Inflammatory macrophage treated with lipopolysaccharide for 1 hour (primary cell): ENCODE data around the gene RASAL2.
A peak's percentile ranks its signal among the peaks of the same experiment; 100 is the strongest.
"Not testable (repeated sequence)": the region's sequence is repeated elsewhere in the genome, so short reads cannot be mapped to it uniquely, and the experiment has no call there.

Experiments
- DNase-seq, 2 donors: peaks; one replicate each; pipeline ENCODE4 v3.0.0-alpha.2; 2020 to 2022

RASAL2 gene

GRCh38 chr1:178241057-178241456 is 147.2 kb downstream of the RASAL2 start:
- DNase-seq: no peak

GRCh38 chr1:178241837-178242236 is 147.9 kb downstream of the RASAL2 start:
- DNase-seq: no peak

- no peak for DNase-seq
Measured at GRCh38 chr1:178243119-178243518, 149.2 kb downstream of the RASAL2 start.

GRCh38 chr1:178243890-178244289 is 150.0 kb downstream of the RASAL2 start:
- DNase-seq: no peak

- not testable (repeated sequence) for DNase-seq
Measured at GRCh38 chr1:178248284-178248683, 154.4 kb downstream of the RASAL2 start.

GRCh38 chr1:178253581-178253980 is 159.7 kb downstream of the RASAL2 start:
- not testable (repeated sequence) for DNase-seq

GRCh38 chr1:178254433-178254832 is 160.5 kb downstream of the RASAL2 start:
- no peak for DNase-seq

- DNase-seq: no peak
Measured at GRCh38 chr1:178258536-178258935, 164.6 kb downstream of the RASAL2 start.

GRCh38 chr1:178262120-178262500 is 168.2 kb downstream of the RASAL2 start:
- DNase-seq: no peak

- no peak for DNase-seq
Measured at GRCh38 chr1:178263341-178263740, 169.4 kb downstream of the RASAL2 start.

GRCh38 chr1:178266113-178266512 is 172.2 kb downstream of the RASAL2 start:
- no peak for DNase-seq

GRCh38 chr1:178266619-178267066 is 172.7 kb downstream of the RASAL2 start:
- no peak for DNase-seq

- DNase-seq: no peak
Measured at GRCh38 chr1:178267646-178268094, 173.8 kb downstream of the RASAL2 start.

GRCh38 chr1:178271471-178271870 is 177.6 kb downstream of the RASAL2 start:
- no peak for DNase-seq

GRCh38 chr1:178273707-178274410 is 180.0 kb downstream of the RASAL2 start:
- peak; percentile 18 to 45 for DNase-seq

- peak; percentile 17 to 71 for DNase-seq
Measured at GRCh38 chr1:178275049-178275448, 181.1 kb downstream of the RASAL2 start.

GRCh38 chr1:178275553-178275952 is 181.6 kb downstream of the RASAL2 start:
- peak; percentile 21 to 38 for DNase-seq

GRCh38 chr1:178277793-178278530 is 184.1 kb downstream of the RASAL2 start:
- peak; percentile 40 to 77 for DNase-seq

- DNase-seq: peak; percentile 32 to 66
Measured at GRCh38 chr1:178278916-178279686, 185.2 kb downstream of the RASAL2 start.

- DNase-seq: peak; percentile 55 to 74
Measured at GRCh38 chr1:178282949-178283367, 189.1 kb downstream of the RASAL2 start.

GRCh38 chr1:178283409-178283808 is 189.5 kb downstream of the RASAL2 start:
- DNase-seq: peak; percentile 66 to 94

- peak; percentile 22 to 46 for DNase-seq
Measured at GRCh38 chr1:178284058-178284457, 190.2 kb downstream of the RASAL2 start.

- DNase-seq: no peak
Measured at GRCh38 chr1:178291166-178291565, 197.3 kb downstream of the RASAL2 start.
